Cardiac fibroblast (primary cell): Measurements from ENCODE around the gene SMPD1.

Experiments
- DNase-seq, 2 donors: peaks; one replicate each; pipeline versions ENCODE4 v3.0.0 to v3.0.0-alpha.2; 2010; ENCODE audit warnings: low read depth in 2 of 2
- H3K4me3 ChIP-seq, 2 donors: replicated peaks in 1 of 2; 1 replicate in 1 of 2; 2 replicates in 1 of 2; pipeline ENCODE4 v1.5.1; 2011; ENCODE audit warnings: low read depth in 2 of 2, low read length in 2 of 2, mild to moderate bottlenecking in 2 of 2, moderate library complexity in 1 of 2
- TF ChIP-seq, protein P1 (sequence below): IDR thresholded peaks from one replicate; pipeline ENCODE4 v1.5.1; 2011; ENCODE audit warnings: low read depth, mild to moderate bottlenecking, low read length, inconsistent platforms

SMPD1 gene

GRCh38 chr11:6413791-6414201 is 23.5 kb downstream of the SMPD1 start:
- DNase-seq, result no peak
- H3K4me3 ChIP-seq, result no peak overlapping the region
- TF ChIP-seq, protein P1, sequence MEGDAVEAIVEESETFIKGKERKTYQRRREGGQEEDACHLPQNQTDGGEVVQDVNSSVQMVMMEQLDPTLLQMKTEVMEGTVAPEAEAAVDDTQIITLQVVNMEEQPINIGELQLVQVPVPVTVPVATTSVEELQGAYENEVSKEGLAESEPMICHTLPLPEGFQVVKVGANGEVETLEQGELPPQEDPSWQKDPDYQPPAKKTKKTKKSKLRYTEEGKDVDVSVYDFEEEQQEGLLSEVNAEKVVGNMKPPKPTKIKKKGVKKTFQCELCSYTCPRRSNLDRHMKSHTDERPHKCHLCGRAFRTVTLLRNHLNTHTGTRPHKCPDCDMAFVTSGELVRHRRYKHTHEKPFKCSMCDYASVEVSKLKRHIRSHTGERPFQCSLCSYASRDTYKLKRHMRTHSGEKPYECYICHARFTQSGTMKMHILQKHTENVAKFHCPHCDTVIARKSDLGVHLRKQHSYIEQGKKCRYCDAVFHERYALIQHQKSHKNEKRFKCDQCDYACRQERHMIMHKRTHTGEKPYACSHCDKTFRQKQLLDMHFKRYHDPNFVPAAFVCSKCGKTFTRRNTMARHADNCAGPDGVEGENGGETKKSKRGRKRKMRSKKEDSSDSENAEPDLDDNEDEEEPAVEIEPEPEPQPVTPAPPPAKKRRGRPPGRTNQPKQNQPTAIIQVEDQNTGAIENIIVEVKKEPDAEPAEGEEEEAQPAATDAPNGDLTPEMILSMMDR, result no peak

GRCh38 chr11:6414874-6415328 is 24.6 kb downstream of the SMPD1 start:
- DNase-seq, result peak in 1 of 2 donors; percentile 7
- TF ChIP-seq, protein P1, result no peak
- no peak overlapping the region for H3K4me3 ChIP-seq

DNA sequence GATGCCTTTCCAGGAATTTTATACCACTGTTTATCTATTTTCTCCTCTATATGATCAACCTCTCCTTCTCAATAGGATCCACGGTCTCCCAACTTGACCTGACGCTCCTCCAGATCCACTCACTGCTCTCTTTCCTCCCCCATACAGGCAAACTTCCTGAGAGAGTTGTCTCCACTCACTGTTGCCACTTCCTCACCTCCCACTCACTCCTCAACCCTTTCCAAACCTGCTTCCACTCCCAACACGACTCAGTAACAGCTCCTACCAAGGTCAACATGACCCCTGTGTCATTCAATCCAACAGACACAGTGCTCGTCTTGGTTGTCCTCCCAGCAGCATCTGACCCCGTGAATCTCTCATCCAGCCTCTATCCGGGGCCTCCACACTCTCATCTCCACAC is 25.5 kb downstream of the SMPD1 start:
- TF ChIP-seq, protein P1, result no peak
- no peak for DNase-seq
- H3K4me3 ChIP-seq, result no peak overlapping the region

DNA sequence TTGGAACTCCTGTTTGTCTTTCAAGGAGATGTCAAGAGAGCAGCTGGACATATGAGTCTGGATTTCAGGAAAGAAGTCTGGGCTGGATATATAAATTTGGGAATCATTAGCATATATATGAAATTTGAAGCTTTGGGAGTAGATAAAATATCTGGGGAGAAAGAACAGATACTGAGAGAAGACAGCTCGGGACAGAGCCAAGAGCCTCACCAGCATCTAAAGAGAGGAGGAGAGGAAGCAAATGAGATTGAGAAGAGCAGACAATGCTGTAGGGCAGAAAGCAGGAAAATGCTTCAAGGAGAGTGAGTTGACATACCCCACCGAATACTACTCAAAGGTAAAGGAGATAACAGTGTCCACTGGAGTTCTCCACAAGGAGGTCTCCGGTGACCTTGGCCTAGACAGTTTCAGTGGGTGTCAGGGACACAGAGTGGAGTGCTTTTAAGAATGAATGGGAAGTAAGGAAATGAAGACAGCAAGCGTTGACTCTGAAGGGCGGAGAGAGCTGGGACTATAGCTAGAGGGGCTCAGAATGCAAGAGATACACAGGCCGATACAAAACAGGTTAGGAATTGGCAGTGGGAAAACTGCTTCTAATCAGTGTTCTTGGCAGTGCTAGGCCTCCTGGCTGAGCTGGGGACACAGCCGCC is 27.8 kb downstream of the SMPD1 start:
- DNase-seq, result peak in 1 of 2 donors; percentile 8
- H3K4me3 ChIP-seq, result peak overlapping the region; percentile 74 to 80
- TF ChIP-seq, protein P1, result no peak

DNA sequence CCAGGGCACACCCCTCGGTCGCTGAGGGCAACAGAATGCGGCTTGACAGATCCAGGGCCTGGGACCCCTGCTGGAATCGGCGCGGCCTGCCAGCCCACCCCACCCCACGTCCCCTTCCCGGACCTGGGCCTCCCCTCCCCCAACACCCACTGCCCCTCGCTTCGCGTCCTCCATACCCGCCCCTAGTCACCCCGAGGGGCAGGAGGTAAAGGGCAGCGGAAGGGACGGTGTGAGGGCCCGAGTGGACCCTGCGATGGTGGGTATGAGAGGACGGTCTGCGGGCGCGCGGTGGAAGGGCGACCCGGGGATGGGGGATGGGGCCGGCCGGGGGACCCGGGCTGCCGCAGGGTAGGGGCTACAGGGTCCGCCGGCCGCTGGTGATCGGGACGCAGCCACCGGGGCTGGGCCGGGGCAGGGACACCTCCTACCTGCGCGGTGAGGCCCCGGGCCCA is 28.3 kb downstream of the SMPD1 start:
- peak overlapping the region; percentile 74 to 80 for H3K4me3 ChIP-seq
- no peak for DNase-seq
- TF ChIP-seq, protein P1, result no peak

DNA sequence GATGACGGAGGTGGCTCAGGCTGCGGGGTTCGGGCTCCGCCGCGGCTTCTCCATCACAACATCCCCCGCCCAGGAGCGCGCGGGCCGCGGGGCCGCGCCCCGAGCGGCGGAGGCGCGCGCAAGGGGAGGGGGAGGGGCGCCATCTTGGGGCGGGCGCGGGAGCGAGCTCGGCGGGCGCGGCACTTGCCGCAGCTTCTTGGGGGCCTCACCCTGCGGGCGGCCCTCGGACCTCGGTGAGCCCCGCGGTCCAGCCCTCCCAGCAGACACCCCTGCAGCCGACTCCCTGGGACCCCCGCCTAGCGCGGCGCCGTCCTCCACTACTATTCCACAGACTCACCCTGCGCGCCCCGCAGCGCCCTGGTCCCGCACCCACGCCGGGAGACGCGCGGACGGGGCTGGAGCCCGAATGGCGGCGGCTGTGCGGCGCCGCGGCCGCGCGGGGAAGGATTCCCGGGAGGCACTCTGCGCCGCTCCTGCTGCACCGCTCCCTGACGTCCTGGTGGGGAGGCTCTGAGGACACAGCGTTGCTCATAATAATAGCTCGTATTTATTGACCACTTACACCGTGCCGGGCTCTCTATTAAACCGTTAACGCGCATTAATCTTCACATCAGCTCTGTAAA is 28.8 kb downstream of the SMPD1 start, which contains the start of gene APBB1:
Gene APBB1, minus strand, starts transcription at position 86 of the 623 bp plus-strand sequence. CDS start 7,747 bp downstream, outside the sequence.
- peak within 1 kb of the TSS; percentile 74 to 80 for H3K4me3 ChIP-seq
- TF ChIP-seq, protein P1, result peak; percentile 24
- DNase-seq, result peak; percentile 46 to 52
